Natural killer cell treated with Interleukin-12 subunit alpha and Interleukin-12 subunit beta and Interleukin-15 and Interleukin-18, amount 100 ng/mL, for 72 hours (primary cell): ENCODE results near the gene SLC18B1. TPM values are rescaled to one million over a fixed set of nuclear protein-coding genes. Genes with fewer than 3 reads are reported as not detected.

Source experiments
- total RNA-seq, 2 donors: library from RNA; stranded (reverse); gene quantifications; one replicate each; pipeline ENCODE4 v1.2.3, GENCODE V29; 2022

SLC18B1 gene
- total RNA-seq, 2 donors from 2014 or later = 2.9 to 5.6 TPM

Other genes with a start within 250 kb of the SLC18B1 start
- not detected for gene TAAR8, start 246.0 kb downstream of the SLC18B1 start, total RNA-seq
- gene TAAR6, start 228.3 kb downstream of the SLC18B1 start, total RNA-seq = not detected
- gene TAAR5, start 208.9 kb downstream of the SLC18B1 start, total RNA-seq = not detected
- gene TAAR2, start 174.4 kb downstream of the SLC18B1 start, total RNA-seq = not detected
- not detected for gene TAAR1, start 139.5 kb downstream of the SLC18B1 start, total RNA-seq
- 1 to 10 TPM in 1 of 2 donors, under 1 TPM in 1; 0.83 to 1.6 TPM for gene VNN1, start 84.6 kb downstream of the SLC18B1 start, total RNA-seq
- gene VNN2, start 40.7 kb downstream of the SLC18B1 start, total RNA-seq = 10 to 100 TPM; 28.9 to 30.8 TPM
- 1,000 to 10,000 TPM in 1 of 2 donors, 100 to 1,000 TPM in 1; 832 to 1,576 TPM for gene RPS12, start 15.9 kb upstream of the SLC18B1 start, total RNA-seq